GM12874 (cell line): Measurements from ENCODE around the gene KCMF1.

Experiments used
- TF ChIP-seq, protein P1 (sequence below): IDR thresholded peaks from 2 replicates; pipeline ENCODE4 v1.5.1; 2011; ENCODE audit warnings: low read depth, mild to moderate bottlenecking, control low read depth, low read length, moderate library complexity; ENCODE audit not compliant: insufficient read depth

KCMF1 gene

DNA sequence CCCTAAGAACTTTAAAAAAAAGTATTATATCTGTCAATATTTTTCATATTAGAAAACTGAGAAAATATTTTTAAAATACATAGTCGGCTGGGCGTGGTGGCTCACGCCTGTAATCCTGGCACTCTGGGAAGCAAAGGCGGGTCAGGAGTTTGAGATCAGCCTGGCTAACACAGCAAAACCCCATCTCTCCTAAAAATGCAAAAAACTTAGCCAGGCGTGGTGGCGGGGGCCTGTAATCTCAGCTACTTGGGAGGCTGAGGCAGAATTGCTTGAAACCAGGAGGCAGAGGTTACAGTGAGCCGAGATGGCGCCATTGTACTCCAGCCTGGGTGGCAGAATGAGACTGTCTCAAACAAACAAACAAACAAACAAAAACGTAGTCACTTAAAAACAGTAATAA, 5.1 kb upstream of the KCMF1 start:
- TF ChIP-seq, protein P1, sequence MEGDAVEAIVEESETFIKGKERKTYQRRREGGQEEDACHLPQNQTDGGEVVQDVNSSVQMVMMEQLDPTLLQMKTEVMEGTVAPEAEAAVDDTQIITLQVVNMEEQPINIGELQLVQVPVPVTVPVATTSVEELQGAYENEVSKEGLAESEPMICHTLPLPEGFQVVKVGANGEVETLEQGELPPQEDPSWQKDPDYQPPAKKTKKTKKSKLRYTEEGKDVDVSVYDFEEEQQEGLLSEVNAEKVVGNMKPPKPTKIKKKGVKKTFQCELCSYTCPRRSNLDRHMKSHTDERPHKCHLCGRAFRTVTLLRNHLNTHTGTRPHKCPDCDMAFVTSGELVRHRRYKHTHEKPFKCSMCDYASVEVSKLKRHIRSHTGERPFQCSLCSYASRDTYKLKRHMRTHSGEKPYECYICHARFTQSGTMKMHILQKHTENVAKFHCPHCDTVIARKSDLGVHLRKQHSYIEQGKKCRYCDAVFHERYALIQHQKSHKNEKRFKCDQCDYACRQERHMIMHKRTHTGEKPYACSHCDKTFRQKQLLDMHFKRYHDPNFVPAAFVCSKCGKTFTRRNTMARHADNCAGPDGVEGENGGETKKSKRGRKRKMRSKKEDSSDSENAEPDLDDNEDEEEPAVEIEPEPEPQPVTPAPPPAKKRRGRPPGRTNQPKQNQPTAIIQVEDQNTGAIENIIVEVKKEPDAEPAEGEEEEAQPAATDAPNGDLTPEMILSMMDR = no peak

DNA sequence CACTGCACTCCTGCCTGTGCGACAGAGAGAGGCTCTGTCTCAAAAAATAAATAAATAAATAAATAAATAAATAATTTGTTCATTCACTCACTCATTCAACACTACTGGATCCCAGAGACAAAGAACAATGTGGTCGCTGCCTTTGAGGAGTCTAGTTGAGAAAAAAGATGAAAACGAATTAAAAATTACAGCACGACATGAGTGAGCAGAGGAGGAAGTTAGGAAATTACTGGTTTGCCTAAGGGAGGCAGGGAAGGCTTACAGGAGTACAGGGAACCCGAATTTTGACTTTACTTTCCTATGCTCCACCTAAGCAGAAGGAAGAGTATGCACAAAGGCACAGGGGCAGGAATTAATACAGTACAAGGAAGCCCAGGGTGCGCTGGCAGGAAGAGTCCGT, 4.2 kb upstream of the KCMF1 start:
- TF ChIP-seq, protein P1 = no peak

DNA sequence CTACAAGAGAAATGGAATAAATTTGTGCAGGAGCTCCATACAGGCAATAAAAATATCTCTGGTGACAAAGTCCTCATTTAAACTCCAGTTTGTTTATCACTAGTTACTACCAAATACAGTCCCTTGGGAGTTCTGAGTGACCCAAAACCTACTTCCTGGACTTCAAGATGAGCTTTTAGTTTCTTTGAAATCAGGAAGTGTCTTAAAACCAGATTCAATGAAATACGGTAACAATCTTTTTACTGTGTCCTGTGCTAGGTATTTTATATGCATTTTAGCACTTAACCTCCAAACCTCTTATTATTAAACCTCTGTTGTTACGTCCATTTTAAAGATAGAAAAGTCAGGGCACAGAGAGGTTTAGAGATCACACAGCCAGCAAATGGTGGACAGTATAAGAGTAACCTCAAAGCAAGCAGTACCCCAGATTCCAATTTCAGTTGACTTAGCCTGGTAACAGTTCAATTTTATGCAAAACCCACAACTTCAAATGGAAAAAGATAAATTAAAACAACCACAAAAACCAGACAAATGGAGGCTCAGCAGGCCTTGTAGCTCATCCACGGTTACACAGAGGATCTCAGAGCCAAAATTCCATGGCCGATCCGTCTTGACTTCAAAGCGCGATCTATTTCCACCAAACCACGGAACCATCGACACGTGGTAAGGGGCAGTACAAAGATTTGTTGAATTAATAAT, 1.3 kb upstream of the KCMF1 start:
- TF ChIP-seq, protein P1 = no peak

DNA sequence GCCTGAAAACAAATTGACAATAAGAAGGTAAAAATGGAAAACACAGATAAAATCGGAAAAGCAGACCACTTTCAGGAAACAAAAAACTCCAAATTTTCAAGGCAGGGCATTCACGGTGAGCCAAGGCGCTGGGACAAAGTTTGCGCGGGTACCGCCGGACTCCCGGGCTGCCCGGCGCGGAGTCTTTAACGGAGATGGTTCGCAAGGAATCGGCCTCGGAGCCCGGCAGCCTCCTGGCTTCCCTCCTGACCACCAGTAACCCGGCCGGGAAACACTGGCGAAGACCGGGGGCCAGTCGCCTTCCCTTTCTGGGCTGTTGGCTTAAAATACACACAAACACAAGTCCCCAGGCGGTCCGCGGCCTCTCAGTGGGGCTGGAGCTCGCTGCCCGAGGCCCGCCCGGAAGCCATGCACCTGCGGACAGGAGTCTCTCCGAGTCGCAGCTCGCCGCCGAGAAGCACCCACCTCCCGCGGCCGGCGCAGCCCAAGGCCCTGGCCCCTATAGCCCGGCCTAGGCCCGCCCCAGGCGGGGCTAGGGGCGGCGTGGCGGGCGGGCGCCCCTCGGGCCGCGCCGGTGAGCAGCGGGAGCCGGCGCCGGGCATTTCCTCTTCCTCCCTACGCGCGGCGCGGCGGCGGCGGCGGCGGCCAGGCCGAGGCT, 622 bp upstream of the KCMF1 start:
- TF ChIP-seq, protein P1 = no peak

DNA sequence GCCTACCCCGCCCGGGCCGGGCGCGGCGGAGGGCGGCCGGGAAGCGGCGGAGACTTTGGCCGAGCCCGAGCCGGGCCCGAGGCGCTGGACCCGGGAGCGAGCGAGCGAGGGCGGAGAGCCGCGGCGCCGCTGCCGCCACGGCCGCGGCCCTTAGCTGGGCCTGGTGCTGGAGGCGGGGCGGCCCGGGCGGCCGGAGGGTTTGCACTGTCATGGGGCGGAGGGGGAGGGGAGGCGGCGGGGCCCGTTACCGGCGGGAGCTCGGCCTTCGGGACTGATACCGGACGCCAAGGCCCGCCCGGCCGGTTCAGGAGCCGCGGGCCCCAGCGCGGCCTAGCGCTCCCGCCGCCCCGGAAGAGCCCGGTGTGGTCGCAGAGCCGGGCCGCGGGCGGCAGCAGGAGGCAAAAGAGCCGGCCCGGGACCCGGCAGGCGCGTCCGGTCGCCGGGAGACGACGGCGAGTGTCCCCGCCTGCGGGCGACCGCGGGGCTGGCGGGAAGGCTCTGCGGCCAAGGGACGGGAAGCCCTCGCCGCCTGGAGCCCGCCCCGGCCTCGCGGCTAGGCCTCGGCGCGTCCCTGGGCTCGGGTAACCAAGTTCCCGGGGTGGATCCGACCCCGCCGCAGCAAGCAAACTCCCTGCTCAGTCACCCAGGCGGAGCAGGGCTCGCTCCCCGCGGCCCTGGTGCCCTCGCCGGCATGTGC, 697 bp downstream of the KCMF1 start:
- TF ChIP-seq, protein P1 = no peak

DNA sequence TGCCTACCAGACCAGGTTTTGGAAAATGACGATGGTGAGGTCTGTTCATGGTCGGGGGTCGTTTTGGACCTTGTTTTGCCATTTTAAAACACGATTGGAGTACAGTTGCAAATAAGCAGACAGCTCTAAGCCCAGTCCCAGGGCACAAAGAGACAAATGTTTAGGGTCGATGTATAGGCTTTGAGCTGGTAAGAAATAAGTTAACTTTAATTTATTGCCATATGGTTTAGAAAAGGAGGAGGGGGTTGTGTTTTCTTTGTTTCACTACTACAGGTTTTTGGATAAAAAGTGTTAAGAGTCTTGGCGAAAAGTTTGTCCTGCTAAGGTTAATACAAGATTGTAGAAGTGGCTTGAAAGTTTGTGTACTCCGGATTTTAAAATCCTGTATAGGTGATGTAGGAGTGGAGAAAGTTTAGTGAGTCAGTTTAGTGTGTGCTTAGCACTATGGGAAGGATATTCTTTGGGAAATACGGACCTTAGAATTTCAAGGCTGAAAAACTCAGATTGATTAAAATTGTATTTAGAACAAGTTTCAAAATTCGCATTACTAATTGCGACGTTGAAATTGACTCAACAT, 1.3 kb downstream of the KCMF1 start:
- TF ChIP-seq, protein P1 = no peak

DNA sequence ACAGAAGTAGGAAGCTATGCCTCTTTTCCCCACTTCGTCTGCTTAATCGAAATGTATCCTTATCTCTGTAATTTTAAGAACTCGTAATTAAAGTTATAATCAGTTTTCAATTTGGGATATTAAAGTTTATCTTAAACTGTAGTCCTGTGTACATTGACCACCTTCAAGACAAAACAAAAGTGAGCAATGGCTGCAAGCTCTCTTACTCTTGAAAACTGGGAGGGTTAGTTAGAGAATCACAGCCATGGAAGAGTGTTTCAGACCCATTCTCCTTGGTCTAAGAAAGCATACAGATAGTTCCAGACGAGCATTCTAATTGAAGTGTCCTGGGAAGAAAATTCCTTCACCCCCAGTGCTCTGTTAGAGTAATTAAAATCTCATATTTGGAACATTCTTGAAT, 2.0 kb downstream of the KCMF1 start:
- TF ChIP-seq, protein P1 = no peak
